Activated CD4-positive, alpha-beta T cell treated with anti-CD3 and anti-CD28 coated beads, Interleukin-2, amount 50 U/mL, for 4 hours (primary cell): ENCODE data around the gene PANX1.
"Not testable (repeated sequence)": the region's sequence is repeated elsewhere in the genome, so short reads cannot be mapped to it uniquely, and the experiment has no call there.

Source experiments
- DNase-seq, 2 experiments: peaks; one replicate each; pipeline ENCODE4 v3.0.0-alpha.2; 2020

PANX1 gene

GRCh38 chr11:94128746-94129511 lies at the start of gene PANX1:
Gene PANX1 (plus strand): TSS chr11:94128841. CDS start chr11:94129313, 472 bp downstream.
- DNase-seq = peak; percentile 56 to 58

- DNase-seq = no peak
These were observed 44.5 kb upstream of the PANX1 start for GRCh38 chr11:94084164-94084563.

DNA sequence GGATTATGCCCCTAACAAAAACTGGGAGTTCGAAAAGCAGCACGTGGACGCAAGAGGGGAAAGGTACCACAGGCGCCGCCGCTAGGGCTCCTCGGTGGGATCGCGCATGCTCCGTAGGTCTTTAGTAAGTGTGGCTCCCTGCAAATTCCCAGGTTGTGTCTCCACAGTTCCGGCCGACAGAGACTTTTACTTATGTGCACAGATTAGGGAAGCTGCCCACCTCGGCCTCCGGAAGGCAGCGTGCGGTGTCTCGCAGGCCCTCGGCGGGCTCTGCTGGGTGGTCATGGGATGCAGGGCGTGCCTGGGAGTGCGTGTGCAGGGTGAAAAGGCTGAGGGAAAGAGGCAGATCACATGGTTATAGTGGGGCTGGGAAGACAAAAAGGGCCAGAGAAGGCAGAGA lies 39.7 kb upstream of the PANX1 start:
- DNase-seq = no peak

GRCh38 chr11:94089341-94089740 lies 39.3 kb upstream of the PANX1 start:
- DNase-seq = no peak

- no peak for DNase-seq
These were observed 38.2 kb upstream of the PANX1 start for GRCh38 chr11:94090401-94090800.

DNA sequence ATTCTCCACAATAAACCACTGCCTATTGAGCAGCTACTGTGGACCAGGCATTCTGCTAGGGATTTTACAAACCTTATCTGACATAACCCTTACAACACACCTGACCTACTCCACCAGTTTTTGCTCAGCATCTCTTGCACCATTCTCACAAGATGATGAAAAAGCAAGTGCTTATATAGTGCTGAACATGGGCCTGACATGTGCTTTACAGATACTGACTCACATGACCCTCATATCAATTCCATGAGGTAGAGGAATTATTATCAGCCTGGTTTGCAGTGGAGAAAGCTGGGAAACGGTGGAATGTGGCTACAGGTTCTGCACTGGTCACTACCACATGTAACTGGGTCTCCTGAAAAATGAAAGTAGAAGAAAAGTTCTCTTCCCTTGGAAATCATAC lies 37.5 kb upstream of the PANX1 start:
- no peak for DNase-seq

GRCh38 chr11:94100253-94100652 lies 28.4 kb upstream of the PANX1 start:
- no peak for DNase-seq

- no peak for DNase-seq
These were observed 25.2 kb upstream of the PANX1 start for GRCh38 chr11:94103471-94103870.

DNA sequence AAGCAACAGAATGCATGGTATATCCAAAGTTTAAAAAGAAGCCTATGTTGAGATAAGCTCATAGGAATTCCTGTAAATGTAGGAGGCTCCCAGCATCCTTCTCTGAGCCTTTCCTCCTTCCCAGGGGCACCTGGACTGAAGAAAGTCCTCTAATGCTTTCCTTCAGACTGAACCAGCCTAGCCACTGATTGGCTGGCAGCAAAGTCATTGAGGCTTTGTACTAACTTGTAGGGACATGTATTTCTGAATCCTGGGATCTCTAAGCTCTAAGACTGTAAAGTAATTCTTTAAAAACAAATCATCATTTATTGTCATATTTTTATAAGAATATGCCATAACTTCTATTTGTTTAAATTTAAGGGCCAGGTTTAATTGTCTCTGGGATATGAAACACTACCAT lies 23.9 kb upstream of the PANX1 start:
- no peak for DNase-seq

- DNase-seq = no peak
These were observed 21.9 kb upstream of the PANX1 start for GRCh38 chr11:94106716-94107115.

DNA sequence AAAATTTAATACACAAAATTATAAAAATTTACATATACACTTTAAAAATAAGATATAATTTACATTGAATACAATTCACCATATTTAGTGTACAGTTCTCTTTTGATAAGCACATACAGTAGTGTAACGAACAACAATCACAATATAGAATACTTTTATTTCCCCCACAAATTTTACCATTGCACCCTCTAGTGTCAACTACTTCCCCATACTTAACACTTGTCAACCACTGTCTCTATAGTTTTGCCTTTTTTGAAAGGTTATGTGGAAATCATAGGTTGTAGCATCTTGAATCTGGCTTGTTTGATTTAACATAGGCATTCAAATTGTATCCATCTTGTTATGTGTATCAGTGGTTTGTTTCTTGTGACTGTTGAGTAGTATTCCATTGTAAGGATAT lies 21.3 kb upstream of the PANX1 start:
- DNase-seq = no peak

DNA sequence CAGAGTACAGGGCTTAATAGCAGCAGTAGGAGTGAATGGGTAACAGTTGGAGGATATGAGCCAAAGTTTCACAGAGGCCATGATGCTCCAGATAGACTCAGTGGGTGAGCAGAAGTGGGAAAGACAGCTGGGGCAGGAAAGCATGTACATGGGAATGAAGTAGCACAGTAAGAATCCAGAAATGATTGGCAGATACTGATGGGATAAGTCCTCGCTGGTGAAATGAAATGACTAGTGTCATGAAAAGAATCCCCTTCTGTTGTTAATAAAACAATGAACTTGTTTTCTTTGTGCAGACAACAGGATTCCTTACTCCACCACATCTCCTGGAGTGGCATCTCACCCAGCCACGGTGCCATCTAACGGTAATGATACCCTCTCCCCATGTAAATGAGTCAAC lies 17.4 kb upstream of the PANX1 start:
- DNase-seq = no peak

GRCh38 chr11:94111660-94112059 lies 17.0 kb upstream of the PANX1 start:
- no peak for DNase-seq

DNA sequence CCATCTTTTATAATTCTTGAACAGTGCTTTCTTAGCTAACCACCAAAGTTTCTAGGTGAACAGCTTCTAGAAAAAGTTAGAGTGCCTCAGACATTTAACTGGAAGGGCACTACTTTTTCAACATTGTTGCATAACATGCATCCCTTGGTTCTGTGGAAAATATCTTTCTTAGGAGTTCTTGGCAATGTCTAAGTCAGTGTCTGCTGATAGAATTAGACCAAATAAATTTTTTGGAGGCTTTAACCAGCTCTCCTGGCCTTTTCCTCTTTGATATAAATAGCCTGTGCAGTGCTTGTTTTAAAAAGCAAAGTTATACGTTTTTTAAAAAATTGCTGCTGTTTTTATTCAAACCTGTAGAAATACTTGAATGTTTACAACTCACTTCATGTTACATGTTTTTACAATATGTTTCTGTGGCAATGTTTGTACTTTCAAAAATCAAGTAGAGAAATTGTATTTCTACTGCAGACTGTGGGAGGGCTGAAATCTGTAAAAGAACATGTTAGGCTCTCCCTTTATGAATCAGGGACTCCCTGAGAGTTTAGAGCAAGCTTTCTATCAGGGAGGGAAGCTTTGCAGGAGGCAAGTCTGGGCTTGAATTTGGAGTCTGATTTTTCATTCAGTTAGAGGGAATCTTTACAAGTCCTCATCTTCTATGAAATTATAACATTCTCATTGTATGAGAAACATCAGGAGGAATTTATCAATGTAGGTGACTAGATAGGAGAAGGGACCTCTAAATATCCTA lies 16.3 kb upstream of the PANX1 start:
- no peak for DNase-seq

DNA sequence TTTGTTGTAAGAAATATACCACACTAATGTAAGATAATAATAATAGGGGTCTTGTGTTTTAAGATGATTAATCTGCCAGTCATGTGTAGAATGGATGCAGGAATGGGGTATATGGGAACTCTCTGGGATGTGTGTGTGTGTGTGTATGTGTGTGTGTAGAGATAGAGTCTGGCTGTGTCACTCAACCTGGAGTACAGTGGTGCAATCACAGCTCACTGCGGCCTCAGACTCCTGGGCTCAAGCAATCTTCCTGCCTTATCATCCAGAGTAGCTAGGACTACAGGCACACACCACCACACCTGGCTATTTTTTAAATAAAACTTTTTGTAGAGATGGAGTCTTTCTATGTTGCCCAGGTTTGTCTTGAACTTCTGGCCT lies 11.5 kb upstream of the PANX1 start:
- no peak for DNase-seq

DNA sequence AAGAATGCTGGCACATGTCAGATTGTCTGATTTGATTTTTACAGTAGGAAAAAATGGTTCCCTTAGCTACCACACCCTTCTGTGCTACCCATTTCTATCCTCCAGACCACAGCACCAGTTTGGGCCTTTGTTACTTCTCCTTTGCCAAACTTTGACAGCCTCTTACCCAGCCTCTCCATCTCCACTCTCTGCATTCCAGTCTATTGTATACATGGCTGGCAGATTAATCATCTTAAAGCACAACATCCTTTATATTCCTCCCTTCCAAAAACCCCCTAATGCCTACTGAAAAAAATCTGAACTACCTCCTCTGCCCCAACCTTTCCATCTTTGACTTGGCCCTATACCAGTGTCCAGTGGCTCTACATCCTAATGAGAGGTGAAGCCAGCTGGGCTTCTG lies 10.8 kb upstream of the PANX1 start:
- no peak for DNase-seq

DNA sequence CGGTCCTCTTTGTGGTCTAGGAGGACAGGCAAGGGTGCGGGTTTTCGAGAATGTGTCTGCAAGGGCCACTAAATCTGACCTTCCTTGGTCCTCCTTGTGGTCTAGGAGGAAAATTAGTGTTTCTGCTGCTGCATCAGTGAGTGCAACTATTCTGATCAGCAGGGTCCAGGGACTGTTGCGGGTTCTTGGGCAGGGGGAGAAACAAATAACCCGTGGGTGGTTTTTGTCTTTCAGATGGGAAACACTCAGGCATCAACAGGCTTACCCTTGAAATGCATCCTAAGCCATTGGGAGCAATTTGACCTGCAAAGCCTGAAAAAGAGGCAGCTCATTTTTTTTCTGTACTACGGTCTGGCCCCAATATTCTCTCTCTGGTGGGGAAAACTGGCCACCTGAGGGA lies 9.0 kb upstream of the PANX1 start:
- DNase-seq = not testable (repeated sequence)

DNA sequence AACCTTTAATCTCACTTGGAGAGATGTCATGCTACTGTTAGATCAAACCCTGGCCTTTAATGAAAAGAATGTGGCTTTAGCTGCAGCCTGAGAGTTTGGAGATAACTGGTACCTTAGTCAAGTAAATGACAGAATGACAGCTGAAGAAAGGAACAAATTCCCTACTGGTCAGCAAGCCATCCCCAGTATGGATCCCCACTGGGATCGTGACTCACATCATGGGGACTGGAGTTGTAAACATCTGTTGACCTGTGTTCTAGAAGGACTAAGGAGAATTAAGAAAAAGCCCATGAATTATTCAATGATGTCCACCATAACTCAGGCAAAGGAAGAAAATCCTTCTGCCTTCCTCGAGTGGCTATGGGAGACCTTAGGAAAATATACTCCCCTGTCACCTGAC lies 8.1 kb upstream of the PANX1 start:
- not testable (repeated sequence) for DNase-seq

DNA sequence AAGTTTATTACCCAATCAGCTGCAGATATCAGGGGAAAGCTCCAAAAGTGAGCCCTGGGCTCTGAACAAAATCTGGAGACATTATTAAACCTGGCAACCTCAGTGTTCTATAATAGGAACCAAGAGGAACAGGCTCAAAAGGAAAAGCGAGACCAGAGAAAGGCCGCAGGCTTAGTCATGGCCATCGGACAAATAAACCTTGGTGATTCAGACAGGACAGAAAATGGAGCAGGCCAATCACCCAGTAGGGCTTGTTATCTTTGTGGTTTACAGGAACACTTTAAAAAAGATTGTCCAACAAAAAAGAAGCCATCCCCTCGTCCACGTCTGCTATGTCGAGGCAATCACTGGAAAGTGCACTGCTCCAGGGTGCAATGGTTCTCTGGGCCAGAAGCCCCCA lies 7.7 kb upstream of the PANX1 start:
- no peak for DNase-seq

DNA sequence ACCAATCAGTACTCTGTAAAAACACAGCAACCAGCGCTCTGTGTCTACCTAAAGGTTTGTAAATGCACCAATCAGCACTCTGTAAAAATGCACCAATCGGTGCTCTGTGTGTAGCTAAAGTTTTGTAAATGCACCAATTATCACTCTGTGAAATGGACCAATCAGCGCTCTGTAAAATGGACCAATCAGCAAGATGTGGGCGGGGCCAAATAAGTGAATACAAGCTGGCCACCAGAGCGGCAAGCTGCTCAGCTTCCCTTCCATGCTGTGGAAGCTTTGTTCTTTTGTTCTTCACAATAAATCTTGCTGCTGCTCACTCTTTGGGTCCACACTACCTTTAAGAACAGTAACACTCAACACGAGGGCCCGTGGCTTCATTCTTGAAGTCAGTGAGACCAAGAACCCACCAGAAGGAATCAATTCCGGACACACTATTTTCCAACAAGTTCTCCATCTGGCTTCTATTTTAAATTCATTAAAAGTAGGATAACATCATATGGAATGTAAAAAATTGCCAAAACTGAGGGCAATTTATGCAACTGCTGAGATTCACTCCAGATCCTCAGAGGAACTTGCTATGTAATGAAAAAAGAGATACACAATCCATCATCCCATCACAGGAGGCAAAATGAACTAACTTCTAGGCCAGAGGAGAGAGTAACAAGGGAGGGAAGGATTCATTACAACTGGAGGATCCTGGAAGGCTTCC lies 3.1 kb upstream of the PANX1 start:
- DNase-seq = no peak

DNA sequence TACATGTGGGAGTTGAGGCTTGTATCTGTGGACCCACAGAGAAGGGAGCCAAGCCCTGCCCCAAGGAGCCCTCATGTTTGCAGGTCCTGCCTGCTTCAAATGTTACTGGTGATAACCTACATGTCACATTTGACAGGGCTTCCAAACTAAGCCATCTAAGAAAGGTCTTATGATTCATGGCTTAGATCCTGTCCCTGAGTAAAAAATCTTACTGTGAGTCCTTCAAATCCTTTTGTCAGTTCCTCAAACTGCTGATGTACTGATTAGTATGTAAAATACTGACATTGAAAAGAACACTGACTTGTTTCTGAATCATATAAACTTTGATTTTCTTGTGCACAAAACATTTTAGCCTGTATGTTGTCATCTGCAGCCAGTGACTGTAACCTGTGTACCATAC lies 1.0 kb upstream of the PANX1 start:
- DNase-seq = no peak

DNA sequence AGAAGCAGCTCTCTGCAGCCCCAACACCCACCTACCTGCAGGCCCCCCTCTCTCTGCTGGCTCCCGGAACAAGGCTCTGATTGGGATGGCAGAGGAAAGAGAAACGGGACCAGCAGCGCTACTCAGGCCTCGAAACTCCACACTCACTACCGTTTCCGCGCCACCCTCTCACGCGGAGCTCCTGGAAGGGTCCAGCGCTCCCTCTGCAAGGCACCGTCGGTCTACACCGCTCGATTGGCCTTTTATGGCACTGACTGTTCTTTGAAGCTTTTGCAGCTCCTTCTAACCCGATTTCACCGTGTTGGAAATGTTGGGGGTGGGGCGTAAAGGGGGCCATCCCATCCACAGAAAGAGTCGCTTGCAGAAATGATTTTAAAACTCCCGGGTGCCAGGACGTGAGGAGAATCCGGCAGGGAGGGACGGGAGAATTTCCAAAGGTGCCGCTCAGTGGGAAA lies 323 bp upstream of the PANX1 start:
- no peak for DNase-seq

- DNase-seq = no peak
These were observed 1.1 kb downstream of the PANX1 start for GRCh38 chr11:94129512-94130297.
